ENCODE data around the gene EPB41L3. TPM values are rescaled to one million over a fixed set of nuclear protein-coding genes. Genes with fewer than 3 reads are reported as not detected.
A peak's percentile ranks its signal among the peaks of the same experiment; 100 is the strongest.

EPB41L3 gene
- polyA plus RNA-seq, 3 donors: 25.2 to 56.6 (median 51.3) TPM

DNA sequence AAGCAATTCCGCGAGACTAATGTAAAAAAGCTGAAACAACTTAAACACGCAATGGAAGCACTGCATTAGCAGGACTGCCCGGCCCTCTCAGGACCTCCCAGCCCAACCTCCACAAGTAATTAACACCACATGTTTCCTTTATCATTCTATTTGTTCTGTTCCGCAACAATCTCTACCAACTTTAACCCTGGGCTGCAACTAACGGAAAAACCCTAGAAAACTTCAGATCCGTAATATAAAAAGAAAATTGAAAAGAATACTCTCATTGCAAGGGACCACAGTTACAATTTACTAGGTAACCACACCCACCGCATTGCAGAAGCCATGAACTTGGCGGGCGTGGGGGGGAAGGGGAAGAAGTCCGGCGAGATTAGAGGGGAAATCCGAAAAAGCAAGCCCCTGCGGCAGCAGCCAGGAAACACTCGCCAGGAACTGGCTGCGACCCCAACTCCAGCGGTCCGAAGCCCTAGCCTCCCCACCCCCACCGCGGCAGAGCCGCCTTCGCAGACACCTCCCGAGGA lies 1.2 kb downstream of the EPB41L3 start:
- Histone ChIP-seq H3K36me3 (replicated peaks in 1 of 2; ENCODE audit: control insufficient read depth in 1 of 2, insufficient read depth in 2 of 2, low read length in 2 of 2) (no peaks in the 10 kb centered on the region), H3K4me2 (replicated peaks; ENCODE audit: extremely low read depth, low read length, poor library complexity, severe bottlenecking) (peak overlapping the region; percentile 78), H2AFZ (ENCODE audit: insufficient read depth, low read depth, low read length, poor library complexity, severe bottlenecking) (peak overlapping the region; percentile 38), H3K27me3 (ENCODE audit: control insufficient read depth in 2 of 2, insufficient read depth in 2 of 2, low read length in 2 of 2) (peaks cover 0 to 7% of the 10 kb centered on the region in 2 donors), H3K4me1 (ENCODE audit: control insufficient read depth in 1 of 2, insufficient read depth in 2 of 2, low read length in 2 of 2) (peaks cover 18 to 25% of the 10 kb centered on the region in 2 donors), H3K79me2 (ENCODE audit: insufficient read depth, low read length) (peaks cover 46% of the 10 kb centered on the region), H3K4me3 (replicated peaks in 1 of 3; ENCODE audit: low read depth in 2 of 3, low read length in 3 of 3) (peak overlapping the region; percentile 40 to 86 (median 78)), H3K9ac (ENCODE audit: insufficient read depth, low read length, poor library complexity, severe bottlenecking) (peak overlapping the region; percentile 83), H4K20me1 (ENCODE audit: insufficient read depth, low read length) (peaks cover 52% of the 10 kb centered on the region), H3K27ac (ENCODE audit: low read depth in 1 of 2, low read length in 2 of 2) (peak overlapping the region; percentile 11 to 75), H3K9me3 (replicated peaks in 1 of 2; ENCODE audit: control insufficient read depth in 1 of 2, insufficient read depth in 1 of 2, low read length in 2 of 2) (no peaks in the 10 kb centered on the region)
- Mint-ChIP-seq H3K4me1 (peaks cover 34% of the 10 kb centered on the region), H3K27me3 (ENCODE audit: low read depth in 3 of 3) (peaks cover 9 to 33% (median 23%) of the 10 kb centered on the region in 3 donors), H3K36me3 (peaks cover 0 to 1% of the 10 kb centered on the region in 2 donors), H3K27ac (peak overlapping the region; percentile 33 to 93 (median 84)), H3K4me3 (peak overlapping the region; percentile 92 to 96), H3K9me3 (no peaks in the 10 kb centered on the region)
- peak; percentile 56 to 72 (median 64) for DNase-seq
- intact Hi-C loops (cut with micrococcal nuclease): loop anchor here in 1 of 2 donors (5.0 to 10.0 kb wide), 2 partner anchors 65 to 118 kb away; no protein-coding TSS in a partner anchor
- WGBS (ENCODE audit: insufficient coverage): 18% methylated on average over 10 of the region's 23 CpGs
- TF ChIP-seq, protein P1, sequence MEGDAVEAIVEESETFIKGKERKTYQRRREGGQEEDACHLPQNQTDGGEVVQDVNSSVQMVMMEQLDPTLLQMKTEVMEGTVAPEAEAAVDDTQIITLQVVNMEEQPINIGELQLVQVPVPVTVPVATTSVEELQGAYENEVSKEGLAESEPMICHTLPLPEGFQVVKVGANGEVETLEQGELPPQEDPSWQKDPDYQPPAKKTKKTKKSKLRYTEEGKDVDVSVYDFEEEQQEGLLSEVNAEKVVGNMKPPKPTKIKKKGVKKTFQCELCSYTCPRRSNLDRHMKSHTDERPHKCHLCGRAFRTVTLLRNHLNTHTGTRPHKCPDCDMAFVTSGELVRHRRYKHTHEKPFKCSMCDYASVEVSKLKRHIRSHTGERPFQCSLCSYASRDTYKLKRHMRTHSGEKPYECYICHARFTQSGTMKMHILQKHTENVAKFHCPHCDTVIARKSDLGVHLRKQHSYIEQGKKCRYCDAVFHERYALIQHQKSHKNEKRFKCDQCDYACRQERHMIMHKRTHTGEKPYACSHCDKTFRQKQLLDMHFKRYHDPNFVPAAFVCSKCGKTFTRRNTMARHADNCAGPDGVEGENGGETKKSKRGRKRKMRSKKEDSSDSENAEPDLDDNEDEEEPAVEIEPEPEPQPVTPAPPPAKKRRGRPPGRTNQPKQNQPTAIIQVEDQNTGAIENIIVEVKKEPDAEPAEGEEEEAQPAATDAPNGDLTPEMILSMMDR (IDR thresholded peaks at IDR 0.05): no peak

- 100% methylated on average over 1 of the region's 3 CpGs for WGBS (ENCODE audit: insufficient coverage)
- intact Hi-C loops (cut with micrococcal nuclease): loop anchor here in 1 of 2 donors (5.0 to 10.0 kb wide), 2 partner anchors 64 to 117 kb away; no protein-coding TSS in a partner anchor
These were observed 2.2 kb downstream of the EPB41L3 start for GRCh38 chr18:5541644-5542043.

More at GRCh38 chr18:5541644-5542043, 2.2 kb downstream of the EPB41L3 start:
- no peaks in the 10 kb centered on the region for H3K9me3 Mint-ChIP-seq
- H3K27ac Mint-ChIP-seq: no peak overlapping the region
- peak overlapping the region in 1 of 2 donors; percentile 96 for H3K4me3 Mint-ChIP-seq
- peaks cover 0 to 1% of the 10 kb centered on the region in 2 donors for H3K36me3 Mint-ChIP-seq
- no peak overlapping the region for H3K27ac ChIP-seq (ENCODE audit: low read depth in 1 of 2, low read length in 2 of 2)
- no peaks in the 10 kb centered on the region for H3K36me3 ChIP-seq (replicated peaks in 1 of 2; ENCODE audit: control insufficient read depth in 1 of 2, insufficient read depth in 2 of 2, low read length in 2 of 2)
- no peaks in the 10 kb centered on the region for H3K9me3 ChIP-seq (replicated peaks in 1 of 2; ENCODE audit: control insufficient read depth in 1 of 2, insufficient read depth in 1 of 2, low read length in 2 of 2)
- no peak overlapping the region for H2AFZ ChIP-seq (ENCODE audit: insufficient read depth, low read depth, low read length, poor library complexity, severe bottlenecking)
- TF ChIP-seq, protein P1 (IDR thresholded peaks at IDR 0.05): no peak
- H3K27me3 Mint-ChIP-seq (ENCODE audit: low read depth in 3 of 3): peaks cover 6 to 30% (median 23%) of the 10 kb centered on the region in 3 donors
- H4K20me1 ChIP-seq (ENCODE audit: insufficient read depth, low read length): peaks cover 61% of the 10 kb centered on the region
- H3K79me2 ChIP-seq (ENCODE audit: insufficient read depth, low read length): peaks cover 56% of the 10 kb centered on the region
- H3K4me1 ChIP-seq (ENCODE audit: control insufficient read depth in 1 of 2, insufficient read depth in 2 of 2, low read length in 2 of 2): peaks cover 18 to 25% of the 10 kb centered on the region in 2 donors
- H3K4me2 ChIP-seq (replicated peaks; ENCODE audit: extremely low read depth, low read length, poor library complexity, severe bottlenecking): peak overlapping the region; percentile 78
- peak overlapping the region in 1 of 3 experiments; percentile 78 for H3K4me3 ChIP-seq (replicated peaks in 1 of 3; ENCODE audit: low read depth in 2 of 3, low read length in 3 of 3)
- H3K4me1 Mint-ChIP-seq: peaks cover 33% of the 10 kb centered on the region
- peaks cover 0 to 7% of the 10 kb centered on the region in 2 donors for H3K27me3 ChIP-seq (ENCODE audit: control insufficient read depth in 2 of 2, insufficient read depth in 2 of 2, low read length in 2 of 2)
- no peak overlapping the region for H3K9ac ChIP-seq (ENCODE audit: insufficient read depth, low read length, poor library complexity, severe bottlenecking)
- no peak for DNase-seq
